WTC11 (cell line): ENCODE data around the gene BANK1. TPM values are rescaled to one million over a fixed set of nuclear protein-coding genes. Genes with fewer than 3 reads are reported as not detected.

Source experiments
- ATAC-seq: fragments of 200-7000 bp; cut with Tn5 transposase; 2 replicates; pipeline ENCODE4 v1.10.0; 2021; ENCODE audit warnings: mild to moderate bottlenecking, moderate library complexity
- CTCF ChIA-PET: fragments of 300-600 bp; sonication (Branson Sonifier 250); formaldehyde crosslinking; loops from one replicate; lab custom pipeline; 2021; ENCODE audit warnings: antibody characterized with exemption; lab: Charles Lee
- POLR2A ChIA-PET: fragments of 350-600 bp; sonication (Branson Sonifier 250); formaldehyde crosslinking; loops from one replicate; lab custom pipeline; 2021; ENCODE audit warnings: antibody characterized with exemption; lab: Charles Lee
- DNase-seq: peaks from one replicate; pipeline ENCODE4 v3.0.0; 2021; ENCODE audit warnings: low spot score
- H3K27ac Mint-ChIP-seq: 2 replicates; pipeline ENCODE4 v1.8.0; 2021; ENCODE audit warnings: mixed read lengths
- H3K27me3 Mint-ChIP-seq: 2 replicates; pipeline ENCODE4 v1.8.0; 2021; ENCODE audit warnings: low read depth, mild to moderate bottlenecking, moderate library complexity, mixed read lengths
- H3K36me3 Mint-ChIP-seq: 2 replicates; pipeline ENCODE4 v1.8.0; 2021; ENCODE audit warnings: mixed read lengths
- H3K4me1 Mint-ChIP-seq: 2 replicates; pipeline ENCODE4 v1.8.0; 2022; ENCODE audit warnings: mixed read lengths
- H3K4me3 Mint-ChIP-seq: 2 replicates; pipeline ENCODE4 v1.8.0; 2021; ENCODE audit warnings: mild to moderate bottlenecking, moderate library complexity, mixed read lengths
- H3K9me3 Mint-ChIP-seq: 2 replicates; pipeline ENCODE4 v1.8.0; 2021; ENCODE audit warnings: mixed read lengths
- CREB1 ChIP-seq: sonication (generic); formaldehyde crosslinking; IDR thresholded peaks from 2 replicates; pipeline ENCODE4 v1.8.0; 2023; ENCODE audit warnings: mild to moderate bottlenecking, missing genetic modification reagents
- FOXK1 ChIP-seq: sonication (generic); formaldehyde crosslinking; IDR thresholded peaks from 2 replicates; pipeline ENCODE4 v1.8.0; 2022; ENCODE audit warnings: mild to moderate bottlenecking, moderate library complexity, missing genetic modification reagents
- GABPB1 ChIP-seq: sonication (generic); formaldehyde crosslinking; IDR thresholded peaks from 2 replicates; pipeline ENCODE4 v1.8.1; 2023; ENCODE audit warnings: mild to moderate bottlenecking, missing genetic modification reagents
- MXD4 ChIP-seq: fragments of 250-450 bp; sonication (Bioruptor Pico); IDR thresholded peaks from 2 replicates; pipeline ENCODE4 v1.8.0; 2021; ENCODE audit warnings: mild to moderate bottlenecking, moderate library complexity, borderline replicate concordance
- NR2C2 ChIP-seq: sonication (generic); formaldehyde crosslinking; IDR thresholded peaks from 2 replicates; pipeline ENCODE4 v1.8.0; 2022; ENCODE audit warnings: mild to moderate bottlenecking, missing genetic modification reagents
- PRRX2 ChIP-seq: fragments of 250-450 bp; sonication (Bioruptor Pico); IDR thresholded peaks from 2 replicates; pipeline ENCODE4 v1.8.0; 2021; ENCODE audit warnings: mild to moderate bottlenecking
- SMAD3 ChIP-seq: sonication (generic); formaldehyde crosslinking; IDR thresholded peaks from 2 replicates; pipeline ENCODE4 v1.8.0; 2022; ENCODE audit warnings: missing genetic modification reagents, mild to moderate bottlenecking, borderline replicate concordance
- TEAD4 ChIP-seq: sonication (generic); formaldehyde crosslinking; IDR thresholded peaks from 2 replicates; pipeline ENCODE4 v1.8.0; 2022; ENCODE audit warnings: mild to moderate bottlenecking, missing genetic modification reagents
- TP53 ChIP-seq: sonication (generic); formaldehyde crosslinking; IDR thresholded peaks from 2 replicates; pipeline ENCODE4 v1.8.1; 2023; ENCODE audit warnings: mild to moderate bottlenecking, missing genetic modification reagents
- ZBTB21 ChIP-seq: sonication (generic); formaldehyde crosslinking; IDR thresholded peaks from 2 replicates; pipeline ENCODE4 v1.8.1; 2023; ENCODE audit warnings: mild to moderate bottlenecking, missing genetic modification reagents, borderline replicate concordance
- ZNF121 ChIP-seq: sonication (generic); formaldehyde crosslinking; IDR thresholded peaks from 2 replicates; pipeline ENCODE4 v1.8.0; 2023; ENCODE audit warnings: missing genetic modification reagents
- ZNF263 ChIP-seq: sonication (generic); formaldehyde crosslinking; IDR thresholded peaks from 2 replicates; pipeline ENCODE4 v1.8.1; 2022; ENCODE audit warnings: low read depth, mild to moderate bottlenecking, moderate library complexity, missing genetic modification reagents
- ZNF317 ChIP-seq: sonication (generic); formaldehyde crosslinking; IDR thresholded peaks from 2 replicates; pipeline ENCODE4 v1.8.1; 2023; ENCODE audit warnings: low read depth, mild to moderate bottlenecking, moderate library complexity, missing genetic modification reagents, borderline replicate concordance
- ZNF671 ChIP-seq: fragments of 250-450 bp; sonication (Bioruptor Pico); IDR thresholded peaks from 2 replicates; pipeline ENCODE4 v1.8.0; 2021; ENCODE audit warnings: mild to moderate bottlenecking
- total RNA-seq: library from RNA; stranded (reverse); gene quantifications from 3 replicates; pipeline ENCODE4 v1.2.3, GENCODE V29; 2021
- TF ChIP-seq, protein P1 (sequence below): sonication (generic); formaldehyde crosslinking; IDR thresholded peaks from 2 replicates; pipeline ENCODE4 v1.8.0; 2022; ENCODE audit warnings: mild to moderate bottlenecking, missing genetic modification reagents
- TF ChIP-seq, protein P2 (sequence below): sonication (generic); formaldehyde crosslinking; IDR thresholded peaks from 2 replicates; pipeline ENCODE4 v1.8.1; 2023; ENCODE audit warnings: mild to moderate bottlenecking, missing genetic modification reagents, moderate library complexity
- TF ChIP-seq, protein P3 (sequence below): sonication (generic); formaldehyde crosslinking; IDR thresholded peaks from 2 replicates; pipeline ENCODE4 v1.8.0; 2022; ENCODE audit warnings: mild to moderate bottlenecking, missing genetic modification reagents
- TF ChIP-seq, protein P4 (sequence below): sonication (generic); formaldehyde crosslinking; IDR thresholded peaks from 2 replicates; pipeline ENCODE4 v1.8.1; 2022; ENCODE audit warnings: low read depth, mild to moderate bottlenecking, moderate library complexity, missing genetic modification reagents, borderline replicate concordance
- TF ChIP-seq, protein P5 (sequence below): fragments of 250-450 bp; sonication (Bioruptor Pico); IDR thresholded peaks from 2 replicates; pipeline ENCODE4 v1.9.0; 2021; ENCODE audit warnings: mild to moderate bottlenecking, borderline replicate concordance
- TF ChIP-seq, protein P6 (sequence below): sonication (generic); formaldehyde crosslinking; IDR thresholded peaks from 2 replicates; pipeline ENCODE4 v1.8.1; 2023; ENCODE audit warnings: mild to moderate bottlenecking, missing genetic modification reagents, moderate library complexity
- TF ChIP-seq, protein P7 (sequence below): sonication (generic); formaldehyde crosslinking; IDR thresholded peaks from 2 replicates; pipeline ENCODE4 v1.8.1; 2023; ENCODE audit warnings: mild to moderate bottlenecking, missing genetic modification reagents
- TF ChIP-seq, protein P8 (sequence below): sonication (generic); formaldehyde crosslinking; IDR thresholded peaks from 2 replicates; pipeline ENCODE4 v1.8.0; 2023; ENCODE audit warnings: missing genetic modification reagents

The BANK1 gene
- total RNA-seq, 1 experiment from 2014 or later, result 0.68 TPM

DNA sequence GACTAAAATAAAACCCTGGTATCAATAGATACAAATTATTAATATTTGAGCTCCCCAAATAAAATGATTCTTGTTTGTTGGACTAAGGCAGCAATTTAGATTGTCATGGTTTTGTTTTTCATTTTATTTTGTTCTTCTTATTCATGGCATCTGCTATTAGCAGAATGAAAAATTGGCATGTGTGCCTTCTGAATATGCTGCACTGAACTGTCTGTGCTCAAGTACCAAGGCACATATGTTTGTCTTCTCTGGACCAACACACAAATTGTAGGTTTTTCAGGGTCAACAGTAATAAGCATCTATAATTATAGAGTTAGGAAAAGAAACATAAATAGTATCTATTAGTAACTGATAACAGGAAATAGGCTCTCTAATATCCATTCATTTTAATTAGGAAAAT, 121.1 kb downstream of the BANK1 start:
- Mint-ChIP-seq H3K4me3 (no peak overlapping the region), H3K27me3 (no peaks in the 10 kb centered on the region), H3K27ac (no peak overlapping the region), H3K36me3 (peaks cover 21% of the 10 kb centered on the region; the same call in 1 of the 2 replicates), H3K9me3 (peaks cover 27% of the 10 kb centered on the region), H3K4me1 (no peaks in the 10 kb centered on the region)
- no peak for ATAC-seq
- ChIA-PET CTCF (no interaction called here), POLR2A (no interaction called here)
- no peak for DNase-seq
- TF ChIP-seq, protein P1, sequence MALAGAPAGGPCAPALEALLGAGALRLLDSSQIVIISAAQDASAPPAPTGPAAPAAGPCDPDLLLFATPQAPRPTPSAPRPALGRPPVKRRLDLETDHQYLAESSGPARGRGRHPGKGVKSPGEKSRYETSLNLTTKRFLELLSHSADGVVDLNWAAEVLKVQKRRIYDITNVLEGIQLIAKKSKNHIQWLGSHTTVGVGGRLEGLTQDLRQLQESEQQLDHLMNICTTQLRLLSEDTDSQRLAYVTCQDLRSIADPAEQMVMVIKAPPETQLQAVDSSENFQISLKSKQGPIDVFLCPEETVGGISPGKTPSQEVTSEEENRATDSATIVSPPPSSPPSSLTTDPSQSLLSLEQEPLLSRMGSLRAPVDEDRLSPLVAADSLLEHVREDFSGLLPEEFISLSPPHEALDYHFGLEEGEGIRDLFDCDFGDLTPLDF (CRISPR knock-in tag), result no peak
- TF ChIP-seq GABPB1 (CRISPR knock-in tag) (no peak), MXD4 (no peak), ZNF671 (CRISPR knock-in tag) (no peak), TEAD4 (CRISPR knock-in tag) (no peak), ZNF263 (CRISPR knock-in tag) (no peak), CREB1 (CRISPR knock-in tag) (no peak), PRRX2 (no peak), ZBTB21 (CRISPR knock-in tag) (no peak), FOXK1 (CRISPR knock-in tag) (no peak), SMAD3 (CRISPR knock-in tag) (no peak), ZNF317 (CRISPR knock-in tag) (no peak), TP53 (no peak), ZNF121 (CRISPR knock-in tag) (no peak)
- TF ChIP-seq, protein P2, sequence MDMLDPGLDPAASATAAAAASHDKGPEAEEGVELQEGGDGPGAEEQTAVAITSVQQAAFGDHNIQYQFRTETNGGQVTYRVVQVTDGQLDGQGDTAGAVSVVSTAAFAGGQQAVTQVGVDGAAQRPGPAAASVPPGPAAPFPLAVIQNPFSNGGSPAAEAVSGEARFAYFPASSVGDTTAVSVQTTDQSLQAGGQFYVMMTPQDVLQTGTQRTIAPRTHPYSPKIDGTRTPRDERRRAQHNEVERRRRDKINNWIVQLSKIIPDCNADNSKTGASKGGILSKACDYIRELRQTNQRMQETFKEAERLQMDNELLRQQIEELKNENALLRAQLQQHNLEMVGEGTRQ, result no peak
- TF ChIP-seq, protein P3, sequence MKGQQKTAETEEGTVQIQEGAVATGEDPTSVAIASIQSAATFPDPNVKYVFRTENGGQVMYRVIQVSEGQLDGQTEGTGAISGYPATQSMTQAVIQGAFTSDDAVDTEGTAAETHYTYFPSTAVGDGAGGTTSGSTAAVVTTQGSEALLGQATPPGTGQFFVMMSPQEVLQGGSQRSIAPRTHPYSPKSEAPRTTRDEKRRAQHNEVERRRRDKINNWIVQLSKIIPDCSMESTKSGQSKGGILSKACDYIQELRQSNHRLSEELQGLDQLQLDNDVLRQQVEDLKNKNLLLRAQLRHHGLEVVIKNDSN (CRISPR knock-in tag), result no peak
- TF ChIP-seq, protein P4, sequence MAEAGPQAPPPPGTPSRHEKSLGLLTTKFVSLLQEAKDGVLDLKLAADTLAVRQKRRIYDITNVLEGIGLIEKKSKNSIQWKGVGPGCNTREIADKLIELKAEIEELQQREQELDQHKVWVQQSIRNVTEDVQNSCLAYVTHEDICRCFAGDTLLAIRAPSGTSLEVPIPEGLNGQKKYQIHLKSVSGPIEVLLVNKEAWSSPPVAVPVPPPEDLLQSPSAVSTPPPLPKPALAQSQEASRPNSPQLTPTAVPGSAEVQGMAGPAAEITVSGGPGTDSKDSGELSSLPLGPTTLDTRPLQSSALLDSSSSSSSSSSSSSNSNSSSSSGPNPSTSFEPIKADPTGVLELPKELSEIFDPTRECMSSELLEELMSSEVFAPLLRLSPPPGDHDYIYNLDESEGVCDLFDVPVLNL, result no peak
- TF ChIP-seq, protein P5, sequence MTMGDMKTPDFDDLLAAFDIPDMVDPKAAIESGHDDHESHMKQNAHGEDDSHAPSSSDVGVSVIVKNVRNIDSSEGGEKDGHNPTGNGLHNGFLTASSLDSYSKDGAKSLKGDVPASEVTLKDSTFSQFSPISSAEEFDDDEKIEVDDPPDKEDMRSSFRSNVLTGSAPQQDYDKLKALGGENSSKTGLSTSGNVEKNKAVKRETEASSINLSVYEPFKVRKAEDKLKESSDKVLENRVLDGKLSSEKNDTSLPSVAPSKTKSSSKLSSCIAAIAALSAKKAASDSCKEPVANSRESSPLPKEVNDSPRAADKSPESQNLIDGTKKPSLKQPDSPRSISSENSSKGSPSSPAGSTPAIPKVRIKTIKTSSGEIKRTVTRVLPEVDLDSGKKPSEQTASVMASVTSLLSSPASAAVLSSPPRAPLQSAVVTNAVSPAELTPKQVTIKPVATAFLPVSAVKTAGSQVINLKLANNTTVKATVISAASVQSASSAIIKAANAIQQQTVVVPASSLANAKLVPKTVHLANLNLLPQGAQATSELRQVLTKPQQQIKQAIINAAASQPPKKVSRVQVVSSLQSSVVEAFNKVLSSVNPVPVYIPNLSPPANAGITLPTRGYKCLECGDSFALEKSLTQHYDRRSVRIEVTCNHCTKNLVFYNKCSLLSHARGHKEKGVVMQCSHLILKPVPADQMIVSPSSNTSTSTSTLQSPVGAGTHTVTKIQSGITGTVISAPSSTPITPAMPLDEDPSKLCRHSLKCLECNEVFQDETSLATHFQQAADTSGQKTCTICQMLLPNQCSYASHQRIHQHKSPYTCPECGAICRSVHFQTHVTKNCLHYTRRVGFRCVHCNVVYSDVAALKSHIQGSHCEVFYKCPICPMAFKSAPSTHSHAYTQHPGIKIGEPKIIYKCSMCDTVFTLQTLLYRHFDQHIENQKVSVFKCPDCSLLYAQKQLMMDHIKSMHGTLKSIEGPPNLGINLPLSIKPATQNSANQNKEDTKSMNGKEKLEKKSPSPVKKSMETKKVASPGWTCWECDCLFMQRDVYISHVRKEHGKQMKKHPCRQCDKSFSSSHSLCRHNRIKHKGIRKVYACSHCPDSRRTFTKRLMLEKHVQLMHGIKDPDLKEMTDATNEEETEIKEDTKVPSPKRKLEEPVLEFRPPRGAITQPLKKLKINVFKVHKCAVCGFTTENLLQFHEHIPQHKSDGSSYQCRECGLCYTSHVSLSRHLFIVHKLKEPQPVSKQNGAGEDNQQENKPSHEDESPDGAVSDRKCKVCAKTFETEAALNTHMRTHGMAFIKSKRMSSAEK, result no peak
- TF ChIP-seq, protein P6, sequence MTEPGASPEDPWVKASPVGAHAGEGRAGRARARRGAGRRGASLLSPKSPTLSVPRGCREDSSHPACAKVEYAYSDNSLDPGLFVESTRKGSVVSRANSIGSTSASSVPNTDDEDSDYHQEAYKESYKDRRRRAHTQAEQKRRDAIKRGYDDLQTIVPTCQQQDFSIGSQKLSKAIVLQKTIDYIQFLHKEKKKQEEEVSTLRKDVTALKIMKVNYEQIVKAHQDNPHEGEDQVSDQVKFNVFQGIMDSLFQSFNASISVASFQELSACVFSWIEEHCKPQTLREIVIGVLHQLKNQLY, result no peak

DNA sequence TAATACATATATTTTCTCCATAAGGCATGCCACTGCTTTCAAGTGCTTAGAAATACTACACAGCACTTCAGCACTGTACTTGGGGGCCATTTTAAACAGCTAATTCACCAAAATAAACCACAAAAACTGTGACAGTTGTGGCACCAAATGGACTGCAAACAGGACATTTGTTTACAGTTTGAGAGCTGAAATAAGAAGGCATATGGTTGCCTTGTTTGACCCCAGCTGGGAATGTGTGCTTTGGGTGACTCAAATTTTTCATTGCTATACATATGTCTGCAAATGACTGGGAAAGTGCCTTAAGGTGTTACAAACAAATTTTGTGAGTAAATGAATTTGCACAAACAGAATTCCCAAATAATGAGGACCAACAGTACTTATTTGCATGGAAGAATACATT, 124.2 kb downstream of the BANK1 start:
- no peaks in the 10 kb centered on the region for H3K27me3 Mint-ChIP-seq
- ATAC-seq, result no peak
- no peak overlapping the region for H3K27ac Mint-ChIP-seq
- ChIA-PET POLR2A (no interaction called here), CTCF (no interaction called here)
- no peak for DNase-seq
- H3K4me1 Mint-ChIP-seq, result no peaks in the 10 kb centered on the region
- TF ChIP-seq, protein P4, result no peak
- TF ChIP-seq, protein P7, sequence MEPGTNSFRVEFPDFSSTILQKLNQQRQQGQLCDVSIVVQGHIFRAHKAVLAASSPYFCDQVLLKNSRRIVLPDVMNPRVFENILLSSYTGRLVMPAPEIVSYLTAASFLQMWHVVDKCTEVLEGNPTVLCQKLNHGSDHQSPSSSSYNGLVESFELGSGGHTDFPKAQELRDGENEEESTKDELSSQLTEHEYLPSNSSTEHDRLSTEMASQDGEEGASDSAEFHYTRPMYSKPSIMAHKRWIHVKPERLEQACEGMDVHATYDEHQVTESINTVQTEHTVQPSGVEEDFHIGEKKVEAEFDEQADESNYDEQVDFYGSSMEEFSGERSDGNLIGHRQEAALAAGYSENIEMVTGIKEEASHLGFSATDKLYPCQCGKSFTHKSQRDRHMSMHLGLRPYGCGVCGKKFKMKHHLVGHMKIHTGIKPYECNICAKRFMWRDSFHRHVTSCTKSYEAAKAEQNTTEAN (CRISPR knock-in tag), result no peak
- no peak for TF ChIP-seq NR2C2 (CRISPR knock-in tag)
- no peak for TF ChIP-seq PRRX2
- TF ChIP-seq, protein P8, sequence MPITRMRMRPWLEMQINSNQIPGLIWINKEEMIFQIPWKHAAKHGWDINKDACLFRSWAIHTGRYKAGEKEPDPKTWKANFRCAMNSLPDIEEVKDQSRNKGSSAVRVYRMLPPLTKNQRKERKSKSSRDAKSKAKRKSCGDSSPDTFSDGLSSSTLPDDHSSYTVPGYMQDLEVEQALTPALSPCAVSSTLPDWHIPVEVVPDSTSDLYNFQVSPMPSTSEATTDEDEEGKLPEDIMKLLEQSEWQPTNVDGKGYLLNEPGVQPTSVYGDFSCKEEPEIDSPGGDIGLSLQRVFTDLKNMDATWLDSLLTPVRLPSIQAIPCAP, result no peak
- H3K36me3 Mint-ChIP-seq, result no peaks in the 10 kb centered on the region
- no peak overlapping the region for H3K4me3 Mint-ChIP-seq
- H3K9me3 Mint-ChIP-seq, result 0 out of 2 replicates have a peak, but pooled peaks cover 4% of the 10 kb centered on the region
